C4-2B (cell line): Measurements from ENCODE around the gene CORO2B.

Experiments
- H3K27ac ChIP-seq: fragments of 450-650 bp; 2 replicates; pipeline ENCODE4 v1.5.1; 2017
- ZFX ChIP-seq: fragments of 450-650 bp; IDR thresholded peaks from 2 replicates; pipeline ENCODE4 v1.6.1; 2017
- TF ChIP-seq, protein P1 (sequence below): fragments of 450-650 bp; conservative IDR thresholded peaks from 2 replicates; pipeline ENCODE4 v1.5.1; 2017; ENCODE audit warnings: mild to moderate bottlenecking

CORO2B gene

DNA sequence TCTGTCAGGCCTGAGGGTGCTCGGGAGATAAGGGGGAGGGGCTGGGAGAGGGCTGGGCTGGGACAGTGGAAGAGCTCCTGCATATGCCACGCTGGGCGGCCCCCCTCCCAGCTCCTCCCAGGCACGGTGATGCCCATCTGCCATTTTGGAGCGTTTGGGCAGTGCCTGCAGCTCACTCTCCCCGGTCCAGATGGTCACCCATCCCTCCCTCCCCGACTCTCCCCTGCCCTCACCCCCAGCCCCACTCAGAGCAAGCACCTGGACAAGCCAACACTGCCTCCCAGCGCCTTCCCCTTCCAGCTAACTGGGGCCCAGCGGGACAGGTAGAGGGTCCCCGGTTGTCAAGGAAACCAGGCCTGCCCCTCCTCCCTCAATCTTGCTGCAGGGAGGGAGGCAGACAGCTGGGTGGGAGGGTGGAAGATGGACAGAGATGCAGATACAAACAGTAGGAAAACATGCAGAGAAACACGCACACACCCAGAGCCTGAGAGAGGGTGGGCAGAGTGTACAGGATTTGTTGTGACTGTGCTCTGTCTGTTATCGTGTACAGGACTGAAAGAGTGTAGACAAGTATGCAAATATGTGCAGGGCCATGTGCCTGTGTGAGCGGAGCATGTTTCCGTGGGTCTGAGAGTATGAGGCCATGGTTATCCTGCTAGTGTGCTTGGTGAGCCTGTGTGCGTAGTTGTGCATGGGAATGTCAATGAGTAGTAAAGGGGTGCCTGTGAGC lies 17.5 kb upstream of the CORO2B start:
- TF ChIP-seq ZFX, result no peak
- TF ChIP-seq, protein P1, sequence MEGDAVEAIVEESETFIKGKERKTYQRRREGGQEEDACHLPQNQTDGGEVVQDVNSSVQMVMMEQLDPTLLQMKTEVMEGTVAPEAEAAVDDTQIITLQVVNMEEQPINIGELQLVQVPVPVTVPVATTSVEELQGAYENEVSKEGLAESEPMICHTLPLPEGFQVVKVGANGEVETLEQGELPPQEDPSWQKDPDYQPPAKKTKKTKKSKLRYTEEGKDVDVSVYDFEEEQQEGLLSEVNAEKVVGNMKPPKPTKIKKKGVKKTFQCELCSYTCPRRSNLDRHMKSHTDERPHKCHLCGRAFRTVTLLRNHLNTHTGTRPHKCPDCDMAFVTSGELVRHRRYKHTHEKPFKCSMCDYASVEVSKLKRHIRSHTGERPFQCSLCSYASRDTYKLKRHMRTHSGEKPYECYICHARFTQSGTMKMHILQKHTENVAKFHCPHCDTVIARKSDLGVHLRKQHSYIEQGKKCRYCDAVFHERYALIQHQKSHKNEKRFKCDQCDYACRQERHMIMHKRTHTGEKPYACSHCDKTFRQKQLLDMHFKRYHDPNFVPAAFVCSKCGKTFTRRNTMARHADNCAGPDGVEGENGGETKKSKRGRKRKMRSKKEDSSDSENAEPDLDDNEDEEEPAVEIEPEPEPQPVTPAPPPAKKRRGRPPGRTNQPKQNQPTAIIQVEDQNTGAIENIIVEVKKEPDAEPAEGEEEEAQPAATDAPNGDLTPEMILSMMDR, result no peak
- H3K27ac ChIP-seq, result no peak overlapping the region

DNA sequence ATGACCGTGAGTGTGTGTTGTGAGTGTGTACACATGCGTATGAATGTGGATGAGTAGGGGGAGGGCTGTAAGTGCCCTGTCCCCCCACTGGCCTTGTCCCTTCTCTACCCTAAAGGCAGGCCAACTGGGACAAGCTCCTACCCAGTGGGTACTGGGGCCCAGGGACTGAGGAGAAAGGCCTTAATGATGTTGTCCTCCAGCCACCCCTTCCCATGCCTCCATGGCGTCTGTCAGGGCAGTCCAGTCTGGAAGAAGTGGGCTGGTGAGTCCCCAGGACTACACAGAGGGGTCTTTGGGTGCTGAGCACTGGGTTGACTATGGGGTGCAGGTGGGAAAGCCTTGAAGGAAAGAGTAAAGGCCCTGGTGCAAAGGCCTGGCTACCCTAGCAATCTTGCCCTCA lies 16.9 kb upstream of the CORO2B start:
- TF ChIP-seq ZFX, result no peak
- TF ChIP-seq, protein P1, result no peak
- H3K27ac ChIP-seq, result no peak overlapping the region

DNA sequence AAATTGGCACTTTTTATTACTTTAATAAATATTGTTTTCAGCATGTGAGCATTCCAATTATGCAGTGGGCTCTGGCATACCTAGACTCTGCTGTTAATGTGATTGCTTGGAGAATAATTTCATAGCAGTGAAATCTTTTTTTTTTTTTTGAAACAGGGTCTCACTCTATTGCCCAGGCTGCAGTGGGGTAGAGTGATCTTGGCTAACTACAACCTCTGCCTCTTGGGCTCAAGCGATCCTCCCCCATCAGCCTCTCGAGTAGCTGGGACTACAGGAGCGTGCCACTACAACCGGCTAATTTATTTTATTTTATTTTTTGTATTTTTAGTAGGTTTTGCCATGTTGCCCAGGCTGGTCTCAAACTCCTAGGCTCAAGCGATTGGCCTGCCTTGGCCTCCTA lies 14.6 kb upstream of the CORO2B start:
- TF ChIP-seq, protein P1, result no peak
- no peak for TF ChIP-seq ZFX

DNA sequence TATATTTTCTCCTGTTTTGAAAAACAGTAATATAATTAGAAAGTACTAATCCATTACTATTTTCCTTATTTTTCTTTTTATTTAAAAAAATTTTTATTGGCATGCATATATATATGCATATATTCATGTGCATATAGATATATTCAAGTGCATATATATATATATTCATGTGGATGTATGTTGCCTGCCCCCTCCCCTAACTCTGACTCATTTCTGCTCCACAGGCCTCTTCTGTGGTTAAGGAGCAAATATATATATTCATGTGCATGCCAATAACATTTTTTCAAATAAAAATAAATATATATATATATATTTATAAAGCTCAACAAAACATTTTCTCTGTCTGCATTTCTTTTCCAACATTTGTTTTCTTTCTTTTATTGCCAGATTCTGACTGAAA lies 13.6 kb upstream of the CORO2B start:
- H3K27ac ChIP-seq, result no peak overlapping the region
- TF ChIP-seq ZFX, result no peak
- TF ChIP-seq, protein P1, result no peak

More for the DNA sequence above, 14.6 kb upstream of the CORO2B start:
- no peak overlapping the region for H3K27ac ChIP-seq

DNA sequence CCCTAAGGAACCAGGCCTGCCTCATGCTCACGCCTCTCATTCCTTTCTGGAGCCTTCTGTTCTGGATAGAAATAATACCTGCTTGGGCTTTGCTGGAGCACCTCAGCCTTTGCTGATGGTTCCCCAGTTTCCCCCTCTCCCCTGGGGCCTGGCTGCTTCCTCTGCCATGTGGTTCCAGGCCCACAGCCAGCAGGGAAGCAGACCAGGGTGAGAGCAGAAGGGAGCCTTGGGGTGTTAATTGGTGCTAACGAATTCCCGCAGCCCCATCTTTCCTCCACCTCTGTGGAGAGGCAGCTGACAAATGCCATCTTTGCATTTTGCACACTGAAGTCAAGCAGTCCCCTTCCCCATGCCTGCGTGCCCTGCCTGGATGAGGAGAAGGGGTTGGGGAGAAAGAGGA lies 13.1 kb upstream of the CORO2B start:
- TF ChIP-seq ZFX, result no peak
- TF ChIP-seq, protein P1, result no peak
- no peak overlapping the region for H3K27ac ChIP-seq

DNA sequence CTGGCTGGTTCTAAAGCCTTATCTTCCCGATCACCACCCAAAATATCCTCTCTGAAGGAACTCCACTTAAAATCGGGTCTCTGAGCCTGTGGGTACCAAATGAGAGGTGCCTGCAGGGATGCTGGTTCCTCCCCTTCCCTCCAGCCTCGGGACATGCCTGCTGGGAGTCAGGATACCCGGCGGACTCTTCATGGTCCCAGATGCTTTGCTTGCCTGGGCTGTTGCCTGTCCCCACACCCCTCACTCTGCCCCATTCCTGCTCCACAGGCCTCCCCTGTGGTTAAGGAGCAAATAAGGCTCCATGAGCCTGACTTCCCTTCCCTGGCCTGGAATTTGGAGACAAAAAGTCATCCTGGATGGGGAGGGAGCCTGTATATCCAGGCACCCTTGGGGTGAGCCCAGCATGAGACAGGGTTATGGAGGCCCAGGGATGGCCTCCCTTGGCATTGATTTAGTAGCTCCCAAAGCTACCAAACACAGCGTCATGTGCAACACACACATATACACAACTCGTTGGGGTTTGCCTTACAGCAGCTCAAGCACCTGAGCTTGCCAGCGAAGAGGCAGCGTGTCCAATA lies 12.3 kb upstream of the CORO2B start:
- no peak overlapping the region for H3K27ac ChIP-seq
- TF ChIP-seq ZFX, result no peak
- TF ChIP-seq, protein P1, result no peak

DNA sequence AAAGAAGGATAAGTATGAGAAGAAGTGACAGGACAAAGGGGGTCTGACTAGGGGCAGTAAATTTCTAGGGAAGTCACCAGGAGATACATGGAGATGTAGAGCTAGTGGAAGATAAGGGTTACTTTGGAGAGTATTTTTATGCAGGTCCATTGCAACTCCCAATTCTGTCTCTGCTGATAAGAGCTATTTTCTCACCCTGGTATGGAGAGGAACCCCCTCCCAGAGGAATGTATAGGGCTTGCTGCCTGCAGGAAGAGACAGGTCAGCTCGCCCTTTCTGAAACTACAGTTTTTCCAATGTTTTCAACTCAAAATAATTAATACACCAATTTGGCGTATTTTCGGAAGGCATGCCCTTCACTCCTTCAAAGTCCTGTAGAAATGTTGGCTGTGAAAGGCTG lies 11.4 kb upstream of the CORO2B start:
- TF ChIP-seq ZFX, result no peak
- TF ChIP-seq, protein P1, result no peak
- H3K27ac ChIP-seq, result no peak overlapping the region
